Activated T-cell treated with anti-CD3 and anti-CD28 coated beads, Interleukin-2, amount 50 U/mL, for 72 hours (primary cell): ENCODE measurements around the gene SLC12A7. TPM values are rescaled to one million over a fixed set of nuclear protein-coding genes. Genes with fewer than 3 reads are reported as not detected.

Experiments used
- ATAC-seq, 2 donors: fragments of 150-1000 bp; cut with Tn5 transposase; replicated peaks in 1 of 2; 2 replicates each; pipeline ENCODE4 v1.10.0; 2021; ENCODE audit warnings: moderate library complexity in 2 of 2, mild to moderate bottlenecking in 1 of 2
- DNase-seq, 2 donors: peaks; one replicate each; pipeline ENCODE4 v3.0.0; 2021 to 2022; ENCODE audit warnings: mixed read lengths in 1 of 2
- H3K27ac Mint-ChIP-seq: one replicate; pipeline ENCODE4 v1.8.0; 2022; ENCODE audit warnings: mild to moderate bottlenecking, moderate library complexity, mixed read lengths
- H3K27me3 Mint-ChIP-seq: one replicate; pipeline ENCODE4 v1.8.0; 2022; ENCODE audit warnings: low read depth, mixed read lengths
- H3K36me3 Mint-ChIP-seq, 2 donors: one replicate each; pipeline ENCODE4 v1.8.0; 2022; ENCODE audit warnings: mixed read lengths in 2 of 2, mild to moderate bottlenecking in 1 of 2; ENCODE audit not compliant: insufficient read depth in 2 of 2
- H3K4me1 Mint-ChIP-seq: one replicate; pipeline ENCODE4 v1.8.0; 2022; ENCODE audit warnings: low read depth, mixed read lengths
- H3K4me3 Mint-ChIP-seq, 2 donors: one replicate each; pipeline ENCODE4 v1.8.0; 2022; ENCODE audit warnings: mild to moderate bottlenecking in 2 of 2, mixed read lengths in 2 of 2, moderate library complexity in 2 of 2
- H3K9me3 Mint-ChIP-seq, 2 donors: one replicate each; pipeline ENCODE4 v1.8.0; 2022; ENCODE audit warnings: mixed read lengths in 2 of 2
- total RNA-seq, 2 donors: library from RNA; stranded (reverse); gene quantifications; one replicate each; pipeline ENCODE4 v1.2.3, GENCODE V29; 2022

SLC12A7 gene
- total RNA-seq, 2 donors from 2014 or later = 14.8 to 29.0 TPM

GRCh38 chr5:1019001-1019905, 92.6 kb downstream of the SLC12A7 start:
- Mint-ChIP-seq H3K36me3 (no peaks in the 10 kb centered on the region), H3K27ac (no peak overlapping the region), H3K4me3 (no peak overlapping the region), H3K9me3 (no peaks in the 10 kb centered on the region), H3K27me3 (no peaks in the 10 kb centered on the region), H3K4me1 (no peaks in the 10 kb centered on the region)
- ATAC-seq = no peak
- DNase-seq = no peak

GRCh38 chr5:1018596-1018995, 93.3 kb downstream of the SLC12A7 start:
- no peaks in the 10 kb centered on the region for H3K9me3 Mint-ChIP-seq
- no peak for DNase-seq
- ATAC-seq = no peak
- no peaks in the 10 kb centered on the region for H3K27me3 Mint-ChIP-seq
- no peaks in the 10 kb centered on the region for H3K36me3 Mint-ChIP-seq
- H3K4me1 Mint-ChIP-seq = no peaks in the 10 kb centered on the region
- H3K27ac Mint-ChIP-seq = no peak overlapping the region
- no peak overlapping the region for H3K4me3 Mint-ChIP-seq

DNA sequence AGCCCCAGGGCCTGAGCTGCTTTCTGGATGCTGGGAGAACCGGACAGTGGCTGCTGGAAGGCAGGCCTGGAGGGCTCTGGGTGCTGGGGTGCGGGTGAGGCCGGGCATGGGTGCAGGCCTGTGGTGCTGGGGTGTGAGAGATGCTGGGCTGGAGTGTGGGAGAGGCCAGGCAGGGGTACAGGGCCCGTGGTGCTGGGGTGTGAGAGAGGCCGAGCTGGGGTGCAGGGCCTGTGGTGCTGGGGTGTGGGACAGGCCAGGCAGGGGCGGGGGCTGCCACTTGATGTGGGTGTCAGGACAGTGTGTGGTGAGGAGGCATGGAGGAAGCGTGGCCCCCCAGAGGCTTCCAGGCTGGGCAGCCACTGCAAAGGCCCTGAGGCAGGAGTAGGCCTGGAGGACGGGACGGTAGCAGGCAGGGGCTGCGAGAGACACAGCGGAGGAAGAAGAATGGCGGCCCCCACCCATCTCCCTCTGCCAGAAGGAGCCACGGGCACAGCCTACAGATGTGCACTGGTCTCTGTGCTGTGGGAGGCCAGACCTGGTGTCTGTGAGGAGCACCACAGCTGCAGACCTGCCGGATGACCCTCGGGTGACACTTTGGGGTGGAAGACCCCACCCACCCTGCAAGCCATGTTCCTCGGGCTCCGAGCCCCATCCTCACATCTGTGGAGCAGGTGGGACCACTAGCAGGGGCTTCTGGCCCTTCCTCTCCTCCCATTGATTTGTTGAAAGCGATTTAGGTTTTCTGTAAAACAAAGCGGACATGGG, 94.0 kb downstream of the SLC12A7 start:
- DNase-seq (no peak), ATAC-seq (peak in 1 of 2 donors; percentile 15)
- no peaks in the 10 kb centered on the region for H3K36me3 Mint-ChIP-seq
- no peak overlapping the region for H3K4me3 Mint-ChIP-seq
- H3K9me3 Mint-ChIP-seq = no peaks in the 10 kb centered on the region
- H3K4me1 Mint-ChIP-seq = no peaks in the 10 kb centered on the region
- H3K27me3 Mint-ChIP-seq = no peaks in the 10 kb centered on the region
- H3K27ac Mint-ChIP-seq = no peak overlapping the region

DNA sequence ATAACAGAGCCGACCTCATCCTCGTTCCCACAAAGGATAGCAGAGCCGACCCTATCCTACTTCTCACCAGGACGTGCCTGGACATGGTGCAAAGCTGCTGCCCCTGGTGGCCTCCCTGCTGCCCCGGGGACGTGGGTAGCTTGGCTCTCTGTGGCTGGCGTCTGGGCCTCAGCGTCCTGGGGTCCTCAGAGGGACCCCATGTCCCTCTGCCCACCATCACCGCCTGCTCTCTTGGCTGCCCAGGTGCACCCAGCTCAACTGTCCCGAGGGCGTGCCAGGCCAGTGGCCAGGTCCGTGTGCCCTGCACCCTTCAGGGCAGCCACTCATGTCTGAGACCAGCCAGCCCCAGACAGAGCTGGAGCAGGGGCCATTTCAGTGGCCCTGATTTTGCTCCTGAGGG, 94.8 kb downstream of the SLC12A7 start:
- no peak overlapping the region for H3K4me3 Mint-ChIP-seq

GRCh38 chr5:1016476-1016875, 95.4 kb downstream of the SLC12A7 start:
- Mint-ChIP-seq H3K36me3 (no peaks in the 10 kb centered on the region), H3K9me3 (no peaks in the 10 kb centered on the region), H3K27me3 (peaks cover 4% of the 10 kb centered on the region), H3K27ac (no peak overlapping the region), H3K4me1 (no peaks in the 10 kb centered on the region), H3K4me3 (no peak overlapping the region)
- no peak for DNase-seq
- ATAC-seq = no peak

More for the DNA sequence above, 94.8 kb downstream of the SLC12A7 start:
- ATAC-seq (no peak), DNase-seq (no peak)
- no peaks in the 10 kb centered on the region for H3K4me1 Mint-ChIP-seq
- H3K36me3 Mint-ChIP-seq = no peaks in the 10 kb centered on the region
- H3K27me3 Mint-ChIP-seq = no peaks in the 10 kb centered on the region
- no peak overlapping the region for H3K27ac Mint-ChIP-seq
- H3K9me3 Mint-ChIP-seq = no peaks in the 10 kb centered on the region

DNA sequence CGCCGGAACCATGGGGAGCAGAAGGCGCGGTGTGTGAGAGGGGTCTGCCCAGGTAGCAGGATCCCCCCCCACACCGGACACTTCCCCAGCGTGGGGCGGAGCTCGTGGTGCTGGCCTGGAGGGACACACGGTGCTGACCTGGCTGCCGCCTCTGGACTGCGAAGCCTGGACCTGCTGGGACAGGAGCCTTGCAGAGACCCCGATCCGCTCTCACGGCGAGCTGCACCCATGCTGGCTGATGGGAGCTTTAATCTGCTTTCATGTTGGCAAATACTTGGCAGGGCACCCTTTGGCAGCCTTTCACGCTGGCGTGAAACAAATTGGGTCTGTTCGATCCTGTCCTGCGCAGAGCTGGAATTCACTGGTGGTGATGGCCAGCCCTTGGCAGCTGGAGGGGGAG, 95.8 kb downstream of the SLC12A7 start:
- Mint-ChIP-seq H3K27ac (no peak overlapping the region), H3K36me3 (no peaks in the 10 kb centered on the region), H3K4me3 (no peak overlapping the region), H3K9me3 (no peaks in the 10 kb centered on the region), H3K27me3 (peaks cover 9% of the 10 kb centered on the region), H3K4me1 (peaks cover 4% of the 10 kb centered on the region)
- ATAC-seq (no peak), DNase-seq (no peak)

GRCh38 chr5:1015507-1015906, 96.4 kb downstream of the SLC12A7 start:
- Mint-ChIP-seq H3K9me3 (no peaks in the 10 kb centered on the region), H3K27ac (no peak overlapping the region), H3K4me1 (peaks cover 9% of the 10 kb centered on the region), H3K4me3 (no peak overlapping the region), H3K36me3 (no peaks in the 10 kb centered on the region), H3K27me3 (peaks cover 14% of the 10 kb centered on the region)
- DNase-seq = no peak
- no peak for ATAC-seq

DNA sequence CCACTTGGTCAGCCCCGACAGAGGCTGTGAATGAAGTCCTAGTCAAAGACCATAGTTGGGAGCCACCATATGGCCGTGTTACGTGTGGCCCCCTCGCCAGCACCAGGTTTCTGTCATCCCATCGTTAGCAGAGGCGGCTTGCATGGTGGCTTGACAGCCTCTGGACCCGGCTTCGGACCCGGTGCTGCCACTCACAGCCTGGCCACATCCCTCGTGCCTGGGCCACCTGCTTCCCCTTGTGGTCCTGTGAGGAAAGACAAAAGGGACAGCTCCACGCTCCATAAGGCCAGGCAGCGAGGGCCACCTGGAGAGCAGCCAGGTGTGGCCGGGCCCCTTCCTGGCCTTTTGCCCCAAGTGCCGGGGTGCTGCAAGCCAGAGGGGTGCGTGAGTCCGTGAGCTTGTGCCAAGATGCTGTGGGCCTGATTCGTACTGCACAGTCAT, 97.1 kb downstream of the SLC12A7 start:
- Mint-ChIP-seq H3K4me1 (peaks cover 15% of the 10 kb centered on the region), H3K36me3 (no peaks in the 10 kb centered on the region), H3K9me3 (no peaks in the 10 kb centered on the region), H3K27ac (no peak overlapping the region), H3K27me3 (peaks cover 21% of the 10 kb centered on the region), H3K4me3 (no peak overlapping the region)
- ATAC-seq = no peak
- no peak for DNase-seq

GRCh38 chr5:1014346-1014745, 97.5 kb downstream of the SLC12A7 start:
- DNase-seq (no peak), ATAC-seq (no peak)
- Mint-ChIP-seq H3K9me3 (no peaks in the 10 kb centered on the region), H3K27me3 (peaks cover 24% of the 10 kb centered on the region), H3K4me3 (no peak overlapping the region), H3K4me1 (peaks cover 17% of the 10 kb centered on the region), H3K36me3 (no peaks in the 10 kb centered on the region), H3K27ac (no peak overlapping the region)

DNA sequence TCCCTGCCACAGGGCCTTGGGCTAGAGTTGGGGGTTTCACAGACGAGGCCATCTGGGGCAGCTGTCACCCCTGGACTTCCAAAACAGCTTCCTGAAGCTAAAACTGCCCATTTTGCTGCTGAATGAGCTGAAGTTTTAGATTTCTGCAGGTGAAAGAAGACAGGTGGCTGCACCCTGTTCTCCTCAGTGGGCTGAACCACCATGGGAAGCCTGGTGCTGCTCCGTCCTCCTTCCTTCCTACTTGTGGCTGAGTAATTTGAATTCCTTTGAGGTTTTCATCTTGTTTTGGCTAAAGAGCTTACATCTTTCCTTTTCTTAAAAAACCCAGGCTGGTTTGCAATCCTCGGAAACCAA, 97.9 kb downstream of the SLC12A7 start:
- Mint-ChIP-seq H3K9me3 (no peaks in the 10 kb centered on the region), H3K27ac (no peak overlapping the region), H3K27me3 (peaks cover 24% of the 10 kb centered on the region), H3K4me1 (peaks cover 17% of the 10 kb centered on the region), H3K36me3 (no peaks in the 10 kb centered on the region), H3K4me3 (no peak overlapping the region)
- ATAC-seq = no peak
- no peak for DNase-seq

GRCh38 chr5:1013238-1013947, 98.5 kb downstream of the SLC12A7 start:
- Mint-ChIP-seq H3K9me3 (no peaks in the 10 kb centered on the region), H3K27me3 (peaks cover 24% of the 10 kb centered on the region), H3K4me3 (no peak overlapping the region), H3K36me3 (no peaks in the 10 kb centered on the region), H3K4me1 (peaks cover 17% of the 10 kb centered on the region), H3K27ac (no peak overlapping the region)
- ATAC-seq = no peak
- no peak for DNase-seq

- Mint-ChIP-seq H3K36me3 (no peaks in the 10 kb centered on the region), H3K4me3 (no peak overlapping the region), H3K4me1 (peaks cover 20% of the 10 kb centered on the region), H3K9me3 (no peaks in the 10 kb centered on the region), H3K27me3 (peaks cover 28% of the 10 kb centered on the region), H3K27ac (no peak overlapping the region)
- no peak for DNase-seq
- no peak for ATAC-seq
These were observed 99.0 kb downstream of the SLC12A7 start for GRCh38 chr5:1012900-1013237.

- peaks cover 22% of the 10 kb centered on the region for H3K4me1 Mint-ChIP-seq
- H3K36me3 Mint-ChIP-seq = no peaks in the 10 kb centered on the region
- ATAC-seq (no peak), DNase-seq (no peak)
- H3K27ac Mint-ChIP-seq = no peak overlapping the region
- H3K4me3 Mint-ChIP-seq = no peak overlapping the region
- peaks cover 33% of the 10 kb centered on the region for H3K27me3 Mint-ChIP-seq
- H3K9me3 Mint-ChIP-seq = no peaks in the 10 kb centered on the region
These were observed 99.5 kb downstream of the SLC12A7 start for GRCh38 chr5:1012313-1012841.
